Psoas muscle (tissue), 8 donors: ENCODE measurements around the gene FBXO36. TPM values are rescaled to one million over a fixed set of nuclear protein-coding genes. Genes with fewer than 3 reads are reported as not detected.

Experiments used
- ATAC-seq, 4 donors: fragments of 200-7000 bp; cut with Tn5 transposase; one replicate each; pipeline ENCODE4 v1.9.1; 2020; ENCODE audit warnings: moderate library complexity in 3 of 4, mild to moderate bottlenecking in 2 of 4
- DNase-seq, 2 donors: peaks; one replicate each; pipeline ENCODE4 v3.0.0-alpha.2; 2020
- H3K27ac ChIP-seq: fragments of 200-600 bp; one replicate; pipeline ENCODE4 v1.8.0; 2022
- H3K27me3 ChIP-seq, 3 donors: fragments of 200-600 bp in 1 of 3; one replicate each; pipeline versions ENCODE4 v1.6.1 to v1.8.0; 2013 to 2022; ENCODE audit warnings: low read length in 2 of 3, mild to moderate bottlenecking in 2 of 3, moderate library complexity in 1 of 3; ENCODE audit not compliant: insufficient read depth in 3 of 3
- H3K36me3 ChIP-seq, 2 donors: fragments of 200-600 bp in 1 of 2; one replicate each; pipeline versions ENCODE4 v1.6.1 to v1.8.0; 2013 to 2022; ENCODE audit warnings: low read depth in 1 of 2, mild to moderate bottlenecking in 1 of 2, moderate library complexity in 1 of 2; ENCODE audit not compliant: insufficient read depth in 1 of 2
- H3K4me1 ChIP-seq: fragments of 200-600 bp; one replicate; pipeline ENCODE4 v1.8.0; 2022
- H3K4me3 ChIP-seq: fragments of 200-600 bp; one replicate; pipeline ENCODE4 v1.8.0; 2022; ENCODE audit warnings: mild to moderate bottlenecking
- H3K9me3 ChIP-seq: fragments of 200-600 bp; one replicate; pipeline ENCODE4 v1.8.0; 2022
- CTCF ChIP-seq: fragments of 200-600 bp; IDR thresholded peaks from one replicate; pipeline ENCODE4 v1.8.0; 2022; ENCODE audit warnings: antibody characterized with exemption
- WGBS, 3 donors: extraction: QIAGEN DNeasy Blood & Tissue Kit; methylation state at CpG; one replicate each; pipeline versions ENCODE4 v1.1.6 to v1.1.7; 2013; 5-methylcytosine and 5-hydroxymethylcytosine counted together
- intact Hi-C, 2 donors: fragments of 100-400 bp; cut with DNase I; formaldehyde crosslinking; loops; one replicate each; pipeline versions ENCODE4 v1.11.0 to v1.14.2; 2022
- polyA plus RNA-seq, 3 donors: library from polyadenylated mRNA; stranded (reverse); fragments of 200-250 nt; gene quantifications; one replicate each; pipeline ENCODE4 v1.2.3, GENCODE V29; 2013
- total RNA-seq, 4 donors: library from RNA; stranded (reverse); fragmentation: NEBNext Ultra II Directional in 2 of 4; extraction: Animal tissue kit (Norgen Biotek cat#: 25700) in 2 of 4; gene quantifications; one replicate each; pipeline versions ENCODE4 v1.2.1 to v1.2.4, GENCODE V29; 2021 to 2023
- donor health status: healthy with polysubstance abuse.
- donor health status: DM: no; HTN: no; CAD: no; lungs with moderate emphysema.
- donor health status: Bipolar disorder and iron deficiency.
- donor health status: healthy.
- donor health status: DM: yes; HTN: yes; CAD: no.
- donor health status: DM: no; HTN: no; CAD: no.
- donor health status: DM: no; HTN: no; CAD: no.
- donor health status: DM: yes; HTN: yes; CAD: no.

FBXO36 gene
- total and polyA plus RNA-seq, 7 donors = 0.21 to 1.2 (median 0.60) TPM

DNA sequence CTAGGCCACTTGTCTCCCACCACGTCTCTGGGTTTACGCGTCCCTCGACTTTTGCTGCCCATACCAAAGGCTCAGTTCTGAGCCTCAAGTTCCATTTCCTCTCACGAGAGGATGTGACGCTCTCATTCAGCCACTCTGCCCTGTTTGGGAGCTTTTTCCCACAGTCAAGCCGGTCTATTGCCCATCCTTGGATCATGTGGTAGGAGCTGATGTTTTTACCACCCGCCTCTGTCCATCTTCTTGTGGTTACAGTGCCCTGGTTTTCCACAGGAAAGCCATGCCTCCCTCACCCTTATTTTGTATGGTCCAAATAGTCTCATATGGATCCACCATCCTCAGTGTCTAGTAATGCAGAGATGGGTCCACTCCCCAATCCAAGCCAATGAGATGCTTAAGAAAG is 20.4 kb downstream of the FBXO36 start:
- no peaks in the 10 kb centered on the region for H3K4me1 ChIP-seq
- intact Hi-C loops = no loop called here

GRCh38 chr2:229943171-229943570 is 20.9 kb downstream of the FBXO36 start:
- H3K27ac ChIP-seq = no peak overlapping the region
- intact Hi-C loops = no loop called here
- H3K9me3 ChIP-seq = peaks cover 3% of the 10 kb centered on the region
- TF ChIP-seq CTCF = no peak
- 93 to 98% (median 93%) methylated on average over 2 of the region's 2 CpGs for WGBS, 3 donors
- H3K4me1 ChIP-seq = no peaks in the 10 kb centered on the region
- DNase-seq (no peak), ATAC-seq (no peak)
- no peak overlapping the region for H3K4me3 ChIP-seq
- H3K27me3 ChIP-seq = no peaks in the 10 kb centered on the region
- H3K36me3 ChIP-seq = no peaks in the 10 kb centered on the region

More for the DNA sequence above, 20.4 kb downstream of the FBXO36 start:
- H3K27me3 ChIP-seq = no peaks in the 10 kb centered on the region
- H3K36me3 ChIP-seq = no peaks in the 10 kb centered on the region
- no peak for DNase-seq
- peaks cover 3% of the 10 kb centered on the region for H3K9me3 ChIP-seq
- no peak for TF ChIP-seq CTCF
- 93 to 97% (median 95%) methylated on average over 8 of the region's 8 CpGs for WGBS, 3 donors
- no peak for ATAC-seq
- H3K27ac ChIP-seq = no peak overlapping the region
- no peak overlapping the region for H3K4me3 ChIP-seq

DNA sequence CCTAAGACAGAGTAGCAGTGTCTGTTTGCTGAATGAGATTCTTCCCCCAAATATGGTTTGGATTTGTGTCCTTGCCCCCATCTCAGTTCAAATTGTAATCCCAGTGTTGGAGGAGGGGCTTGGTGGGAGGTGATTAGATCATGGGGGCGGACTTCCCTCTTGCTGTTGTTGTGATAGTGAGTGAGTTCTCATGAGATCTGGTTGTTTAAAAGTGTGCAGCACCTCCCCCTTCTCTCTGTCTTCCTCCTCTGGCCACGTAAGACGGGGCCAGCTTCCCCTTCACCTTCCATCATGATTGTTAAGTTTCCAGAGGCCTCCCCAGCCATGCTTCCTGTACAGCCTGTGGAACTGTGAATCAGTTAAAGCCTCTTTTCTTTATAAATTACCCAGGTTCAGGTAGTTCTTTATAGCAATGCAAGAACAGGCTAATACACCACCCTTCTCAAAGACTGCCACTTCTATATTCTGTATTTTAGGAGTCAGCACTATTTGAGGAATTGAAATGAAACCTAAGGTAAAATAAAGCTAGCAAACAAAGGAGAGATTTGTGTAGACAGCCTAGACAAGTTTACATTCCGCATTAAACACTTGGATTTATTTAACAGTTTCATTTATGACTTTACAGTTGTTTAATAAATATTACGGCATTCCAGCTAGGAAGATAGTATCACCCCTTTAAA is 21.6 kb downstream of the FBXO36 start:
- 67 to 85% (median 83%) methylated on average over 5 of the region's 5 CpGs for WGBS, 3 donors
- DNase-seq (no peak), ATAC-seq (no peak)
- no peak overlapping the region for H3K27ac ChIP-seq
- TF ChIP-seq CTCF = no peak
- no peaks in the 10 kb centered on the region for H3K9me3 ChIP-seq
- H3K36me3 ChIP-seq = no peaks in the 10 kb centered on the region
- intact Hi-C loops = no loop called here
- H3K27me3 ChIP-seq = no peaks in the 10 kb centered on the region
- H3K4me3 ChIP-seq = no peak overlapping the region
- no peaks in the 10 kb centered on the region for H3K4me1 ChIP-seq

- TF ChIP-seq CTCF = no peak
- Histone ChIP-seq H3K27ac (no peak overlapping the region), H3K4me3 (no peak overlapping the region), H3K27me3 (no peaks in the 10 kb centered on the region), H3K9me3 (no peaks in the 10 kb centered on the region), H3K4me1 (no peaks in the 10 kb centered on the region), H3K36me3 (no peaks in the 10 kb centered on the region)
- intact Hi-C loops = no loop called here
- WGBS, 3 donors = 95 to 98% (median 96%) methylated on average over 8 of the region's 8 CpGs
- DNase-seq = no peak
- no peak for ATAC-seq
Measured at GRCh38 chr2:229945975-229946374, 23.7 kb downstream of the FBXO36 start.

GRCh38 chr2:229947544-229947943 is 25.2 kb downstream of the FBXO36 start:
- Histone ChIP-seq H3K4me1 (no peaks in the 10 kb centered on the region), H3K27ac (no peak overlapping the region), H3K27me3 (no peaks in the 10 kb centered on the region), H3K4me3 (no peak overlapping the region), H3K9me3 (no peaks in the 10 kb centered on the region), H3K36me3 (no peaks in the 10 kb centered on the region)
- DNase-seq = no peak
- 69 to 91% (median 87%) methylated on average over 1 of the region's 1 CpG for WGBS, 3 donors
- ATAC-seq = no peak
- intact Hi-C loops = no loop called here
- TF ChIP-seq CTCF = no peak
